ENCODE data around the gene PIK3IP1.

DNA sequence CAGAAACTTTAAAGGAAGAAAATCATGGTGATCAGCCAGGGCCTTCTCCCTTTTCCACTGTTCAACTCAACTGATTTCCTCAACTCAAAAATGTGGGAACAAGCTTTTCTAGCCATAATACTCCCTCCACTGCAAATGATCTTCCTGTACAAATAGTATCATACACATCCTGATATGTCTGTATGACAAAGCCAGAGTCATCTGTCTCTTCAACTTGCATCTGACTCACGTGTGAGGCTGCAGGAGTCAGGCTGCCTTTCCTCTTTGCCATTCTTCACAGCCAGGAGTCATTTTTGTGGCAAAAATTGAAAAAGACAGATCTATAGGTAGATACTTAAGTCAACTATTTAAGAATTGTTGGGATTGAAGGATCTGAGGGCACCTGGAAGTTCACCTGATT lies 40.6 kb upstream of the PIK3IP1 start:
- TF ChIP-seq EZH2 (IDR thresholded peaks at IDR 0.05; ENCODE audit: low read depth, low read length, severe bottlenecking) (no peak), KDM1A (IDR thresholded peaks at IDR 0.05; ENCODE audit: borderline replicate concordance, low read length) (no peak), SP1 (IDR thresholded peaks at IDR 0.05; ENCODE audit: low read depth, low read length) (no peak), TAF1 (IDR thresholded peaks at IDR 0.05; ENCODE audit: low read depth, low read length) (no peak), SIN3A (conservative IDR thresholded peaks at IDR 0.05 in 1 of 2, IDR thresholded peaks at IDR 0.05 in 1 of 2; ENCODE audit: low read depth in 1 of 2, low read length in 2 of 2) (no peak), CBX5 (IDR thresholded peaks at IDR 0.05; ENCODE audit: low read depth, low read length) (no peak), RFX5 (IDR thresholded peaks at IDR 0.05; ENCODE audit: borderline replicate concordance, low read depth, low read length) (no peak)
- TF ChIP-seq, protein P1, sequence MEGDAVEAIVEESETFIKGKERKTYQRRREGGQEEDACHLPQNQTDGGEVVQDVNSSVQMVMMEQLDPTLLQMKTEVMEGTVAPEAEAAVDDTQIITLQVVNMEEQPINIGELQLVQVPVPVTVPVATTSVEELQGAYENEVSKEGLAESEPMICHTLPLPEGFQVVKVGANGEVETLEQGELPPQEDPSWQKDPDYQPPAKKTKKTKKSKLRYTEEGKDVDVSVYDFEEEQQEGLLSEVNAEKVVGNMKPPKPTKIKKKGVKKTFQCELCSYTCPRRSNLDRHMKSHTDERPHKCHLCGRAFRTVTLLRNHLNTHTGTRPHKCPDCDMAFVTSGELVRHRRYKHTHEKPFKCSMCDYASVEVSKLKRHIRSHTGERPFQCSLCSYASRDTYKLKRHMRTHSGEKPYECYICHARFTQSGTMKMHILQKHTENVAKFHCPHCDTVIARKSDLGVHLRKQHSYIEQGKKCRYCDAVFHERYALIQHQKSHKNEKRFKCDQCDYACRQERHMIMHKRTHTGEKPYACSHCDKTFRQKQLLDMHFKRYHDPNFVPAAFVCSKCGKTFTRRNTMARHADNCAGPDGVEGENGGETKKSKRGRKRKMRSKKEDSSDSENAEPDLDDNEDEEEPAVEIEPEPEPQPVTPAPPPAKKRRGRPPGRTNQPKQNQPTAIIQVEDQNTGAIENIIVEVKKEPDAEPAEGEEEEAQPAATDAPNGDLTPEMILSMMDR (IDR thresholded peaks at IDR 0.05; ENCODE audit: control extremely low read depth in 1 of 3, insufficient read depth in 1 of 3, low read depth in 1 of 3, low read length in 3 of 3), result no peak
